ENCODE results near the gene TRAM2. TPM values are rescaled to one million over a fixed set of nuclear protein-coding genes. Genes with fewer than 3 reads are reported as not detected.

TRAM2 gene
- total and polyA plus RNA-seq, 8 donors, result 22.1 to 38.4 (median 27.4) TPM

DNA sequence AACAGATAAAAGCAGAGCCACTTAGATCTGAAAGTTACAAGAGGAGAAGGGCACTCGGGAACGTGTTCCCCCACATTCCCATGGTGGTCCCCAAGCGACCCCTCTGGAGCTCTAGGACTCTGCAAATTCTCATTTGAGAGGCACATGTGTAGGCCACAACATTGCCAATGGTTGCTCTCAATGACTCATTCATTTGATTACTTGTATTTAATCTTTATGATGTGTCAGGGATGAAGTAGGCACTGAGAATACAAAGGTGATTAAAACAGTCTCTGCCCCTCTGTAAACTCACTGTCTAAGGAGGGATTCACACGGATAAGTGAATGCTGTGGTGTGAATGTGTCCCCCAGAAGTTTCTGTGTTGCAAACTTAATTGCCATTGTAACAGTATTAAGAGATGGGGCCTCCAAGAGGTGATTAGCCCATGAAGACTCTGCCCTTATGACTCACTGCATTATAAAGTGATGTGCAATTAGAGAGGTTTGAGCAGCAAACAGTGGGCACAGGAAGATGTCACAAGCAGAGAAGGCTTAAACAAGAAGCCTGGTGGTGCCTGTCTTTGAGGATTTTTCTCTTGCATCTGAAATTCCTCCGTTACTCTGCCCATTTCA is 34.0 kb upstream of the TRAM2 start:
- H3K27me3 ChIP-seq, result no peaks in the 10 kb centered on the region
- no peak for ATAC-seq
- DNase-seq, result no peak
- H3K4me3 ChIP-seq, result no peak overlapping the region
- peaks cover 0 to 15% of the 10 kb centered on the region in 2 donors for H3K4me1 ChIP-seq
- H3K27ac ChIP-seq, result peak overlapping the region in 1 of 2 donors; percentile 63
- H3K9me3 ChIP-seq, result no peaks in the 10 kb centered on the region
- TF ChIP-seq, protein P1, sequence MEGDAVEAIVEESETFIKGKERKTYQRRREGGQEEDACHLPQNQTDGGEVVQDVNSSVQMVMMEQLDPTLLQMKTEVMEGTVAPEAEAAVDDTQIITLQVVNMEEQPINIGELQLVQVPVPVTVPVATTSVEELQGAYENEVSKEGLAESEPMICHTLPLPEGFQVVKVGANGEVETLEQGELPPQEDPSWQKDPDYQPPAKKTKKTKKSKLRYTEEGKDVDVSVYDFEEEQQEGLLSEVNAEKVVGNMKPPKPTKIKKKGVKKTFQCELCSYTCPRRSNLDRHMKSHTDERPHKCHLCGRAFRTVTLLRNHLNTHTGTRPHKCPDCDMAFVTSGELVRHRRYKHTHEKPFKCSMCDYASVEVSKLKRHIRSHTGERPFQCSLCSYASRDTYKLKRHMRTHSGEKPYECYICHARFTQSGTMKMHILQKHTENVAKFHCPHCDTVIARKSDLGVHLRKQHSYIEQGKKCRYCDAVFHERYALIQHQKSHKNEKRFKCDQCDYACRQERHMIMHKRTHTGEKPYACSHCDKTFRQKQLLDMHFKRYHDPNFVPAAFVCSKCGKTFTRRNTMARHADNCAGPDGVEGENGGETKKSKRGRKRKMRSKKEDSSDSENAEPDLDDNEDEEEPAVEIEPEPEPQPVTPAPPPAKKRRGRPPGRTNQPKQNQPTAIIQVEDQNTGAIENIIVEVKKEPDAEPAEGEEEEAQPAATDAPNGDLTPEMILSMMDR (IDR thresholded peaks at IDR 0.05), result no peak
- intact Hi-C loops (cut with DNase I), result no loop called here
- no peaks in the 10 kb centered on the region for H3K36me3 ChIP-seq

DNA sequence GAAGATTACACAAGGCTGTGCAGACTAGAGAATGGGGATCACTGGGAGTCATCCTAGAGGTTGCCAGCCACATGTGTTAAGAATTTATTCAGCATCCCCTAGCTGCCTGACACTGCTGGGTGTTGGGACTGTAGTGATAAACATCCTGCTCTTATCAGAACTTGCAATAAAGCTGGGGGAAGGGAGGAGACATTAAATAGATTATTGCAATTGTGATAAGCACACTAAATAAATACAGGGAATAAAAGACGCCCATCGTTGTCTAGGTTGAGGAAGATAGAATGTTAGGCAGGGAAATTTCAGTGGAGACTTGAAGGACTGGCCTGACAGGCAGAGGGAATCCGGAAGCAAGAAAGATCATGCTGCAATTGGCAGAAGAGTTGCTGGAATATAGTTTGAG is 33.2 kb upstream of the TRAM2 start:
- Histone ChIP-seq H3K4me3 (no peak overlapping the region), H3K36me3 (no peaks in the 10 kb centered on the region), H3K27ac (no peak overlapping the region), H3K9me3 (no peaks in the 10 kb centered on the region), H3K27me3 (no peaks in the 10 kb centered on the region), H3K4me1 (peaks cover 0 to 15% of the 10 kb centered on the region in 2 donors)
- intact Hi-C loops (cut with DNase I), result no loop called here
- ATAC-seq (no peak), DNase-seq (no peak)
- TF ChIP-seq, protein P1 (IDR thresholded peaks at IDR 0.05), result no peak

DNA sequence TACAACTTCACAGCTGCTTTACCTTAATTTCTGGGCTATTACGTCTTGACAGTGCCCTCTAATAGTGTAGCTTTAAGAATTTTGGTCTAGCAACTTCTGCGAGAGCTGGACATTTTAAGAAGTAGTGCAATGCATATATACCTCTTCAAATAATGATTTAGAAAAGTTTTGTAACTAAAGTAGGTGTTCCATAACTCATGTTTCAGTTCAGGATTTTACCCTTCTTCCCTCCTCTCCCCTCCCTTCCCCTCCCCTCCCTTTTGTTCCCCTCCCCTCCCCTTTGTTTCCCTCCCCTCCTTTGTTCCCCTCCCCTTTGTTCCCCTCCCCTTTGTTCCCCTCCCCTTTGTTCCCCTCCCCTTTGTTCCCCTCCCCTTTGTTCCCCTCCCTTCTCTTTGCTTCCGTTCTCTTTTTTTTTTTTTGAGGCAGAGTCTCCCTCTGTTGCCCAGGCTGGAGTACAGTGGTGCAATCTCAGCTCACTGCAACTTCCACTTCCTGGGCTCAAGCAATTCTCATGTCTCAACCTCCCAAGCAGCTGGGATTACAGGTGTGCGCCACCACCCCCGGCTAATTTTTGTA is 28.8 kb upstream of the TRAM2 start:
- H3K4me3 ChIP-seq, result no peak overlapping the region
- peaks cover 0 to 7% of the 10 kb centered on the region in 2 donors for H3K4me1 ChIP-seq
- ATAC-seq, result no peak
- intact Hi-C loops (cut with DNase I), result no loop called here
- no peaks in the 10 kb centered on the region for H3K27me3 ChIP-seq
- H3K9me3 ChIP-seq, result no peaks in the 10 kb centered on the region
- H3K36me3 ChIP-seq, result no peaks in the 10 kb centered on the region
- DNase-seq, result no peak
- no peak overlapping the region for H3K27ac ChIP-seq
- TF ChIP-seq, protein P1 (IDR thresholded peaks at IDR 0.05), result no peak

DNA sequence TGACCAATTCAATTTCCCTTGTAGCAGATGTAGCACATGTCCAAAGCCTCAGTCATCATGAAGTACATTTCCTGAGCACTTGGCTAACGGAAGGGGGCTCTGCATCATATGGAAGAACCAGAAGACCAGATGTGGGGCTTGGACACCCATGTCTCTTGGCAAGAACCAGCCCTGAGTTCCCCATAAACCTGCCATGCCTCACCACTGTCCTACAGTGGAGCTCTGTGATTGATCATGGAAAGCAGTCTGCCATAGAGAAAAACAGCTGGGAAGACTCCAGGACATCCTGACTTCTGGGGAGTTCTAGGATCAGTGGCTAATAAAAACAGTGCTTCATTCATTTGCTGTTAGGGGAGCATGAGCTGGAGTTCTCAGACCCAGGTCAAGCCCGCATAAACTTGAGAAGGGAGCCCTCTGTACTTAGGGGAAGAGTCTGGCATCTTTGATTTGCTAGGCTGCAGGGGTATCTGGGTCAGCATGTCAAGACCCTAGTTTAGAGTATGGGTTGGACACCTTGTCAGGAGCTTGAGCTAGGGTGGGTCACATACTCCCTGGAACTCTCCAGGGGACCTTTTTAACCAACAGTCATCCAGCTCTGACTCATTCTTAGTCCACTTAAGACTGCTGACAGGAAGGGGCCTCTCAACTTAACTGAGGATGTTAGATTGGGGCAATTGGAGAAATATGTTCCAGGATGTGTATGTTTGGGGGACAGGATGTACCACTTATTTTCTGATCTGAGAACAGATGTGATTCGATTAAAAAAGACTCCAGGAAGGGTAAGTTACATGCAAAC is 26.3 kb upstream of the TRAM2 start:
- Histone ChIP-seq H3K4me3 (no peak overlapping the region), H3K27ac (no peak overlapping the region), H3K27me3 (no peaks in the 10 kb centered on the region), H3K9me3 (no peaks in the 10 kb centered on the region), H3K36me3 (no peaks in the 10 kb centered on the region), H3K4me1 (peaks cover 0 to 3% of the 10 kb centered on the region in 2 donors)
- intact Hi-C loops (cut with DNase I), result no loop called here
- peak; percentile 66 for ATAC-seq
- DNase-seq, result no peak
- TF ChIP-seq, protein P1 (IDR thresholded peaks at IDR 0.05), result no peak

DNA sequence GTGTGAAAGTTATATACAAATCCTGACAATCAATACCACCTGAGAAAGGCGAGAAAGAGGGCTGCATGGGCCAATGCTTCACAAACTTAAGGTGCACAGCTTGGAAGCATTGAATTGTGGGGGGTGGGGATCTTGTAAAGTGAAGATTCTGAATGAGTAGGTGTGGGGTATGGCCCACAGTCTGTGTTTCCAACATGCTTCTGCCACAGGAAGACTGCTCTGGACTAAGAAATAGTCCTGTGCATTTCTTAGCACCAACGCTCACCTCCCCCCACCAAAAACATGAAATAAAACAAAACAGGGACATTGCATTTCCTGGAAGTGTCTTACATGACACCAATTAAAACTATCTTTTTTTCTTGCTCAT is 21.9 kb upstream of the TRAM2 start:
- Histone ChIP-seq H3K36me3 (no peaks in the 10 kb centered on the region), H3K9me3 (no peaks in the 10 kb centered on the region), H3K27ac (no peak overlapping the region), H3K4me1 (peaks cover 11 to 35% of the 10 kb centered on the region in 2 donors), H3K4me3 (no peak overlapping the region), H3K27me3 (no peaks in the 10 kb centered on the region)
- DNase-seq (no peak), ATAC-seq (no peak)
- intact Hi-C loops (cut with DNase I), result loop anchor here in 1 of 2 donors (10.0 kb wide), 1 partner anchor 174 kb away; the partner anchor contains the start of gene EFHC1
- TF ChIP-seq, protein P1 (IDR thresholded peaks at IDR 0.05), result no peak

Measured in left lung (tissue), 10 donors.